NCI-H460 (cell line): ENCODE measurements around the gene MTHFD1L. TPM values are rescaled to one million over a fixed set of nuclear protein-coding genes. Genes with fewer than 3 reads are reported as not detected.
"Not testable (repeated sequence)": the region's sequence is repeated elsewhere in the genome, so short reads cannot be mapped to it uniquely, and the experiment has no call there.

Experiments used
- DNase-seq: peaks from one replicate; pipeline ENCODE4 v3.0.0-alpha.2; 2016; ENCODE audit warnings: low read depth; ENCODE audit errors: extremely low read depth
- total RNA-seq: library from RNA; depleted of rRNA; stranded (reverse); fragments of >200 nt; shearing (Covaris generic); gene quantifications from 2 replicates; pipeline ENCODE4 v1.2.3, GENCODE V29; 2014

The MTHFD1L gene
- total RNA-seq, 1 experiment from 2014 or later: 46.2 TPM

DNA sequence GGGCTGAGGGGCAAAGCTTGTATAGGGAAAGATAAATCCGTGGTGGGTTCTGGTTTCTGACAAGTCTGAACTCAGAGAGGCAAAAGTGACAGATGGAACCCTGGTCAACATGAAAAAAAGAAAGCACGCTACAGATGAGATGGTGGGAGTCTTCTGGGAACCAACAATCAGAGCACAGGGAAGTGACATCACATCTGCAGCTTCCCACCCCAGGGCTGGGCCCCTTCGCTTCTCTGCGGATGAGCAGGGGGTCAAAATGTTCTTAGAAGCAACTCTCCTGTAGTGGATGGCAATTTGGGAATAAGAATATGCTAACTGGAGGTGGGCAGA is 245.0 kb downstream of the MTHFD1L start:
- no peak for DNase-seq

DNA sequence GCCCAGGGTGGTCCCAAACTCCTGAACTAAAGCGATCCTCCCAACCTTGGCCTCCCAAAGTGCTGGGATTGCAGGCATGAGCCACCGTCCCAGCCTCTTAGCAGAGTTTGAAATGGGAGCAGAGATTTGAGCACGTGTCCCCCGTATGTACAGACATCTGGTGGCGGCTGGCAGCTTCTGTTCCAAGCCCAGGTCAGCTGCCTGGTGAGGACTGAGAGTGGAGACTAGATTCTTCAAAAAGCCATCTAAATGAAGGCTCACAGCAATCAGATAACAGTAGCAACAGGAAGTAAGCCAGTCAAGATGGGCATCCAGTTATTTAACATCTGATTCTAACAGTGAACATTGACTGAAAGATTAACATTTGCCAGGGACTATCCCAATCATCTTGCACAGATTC is 246.2 kb downstream of the MTHFD1L start:
- DNase-seq: no peak

DNA sequence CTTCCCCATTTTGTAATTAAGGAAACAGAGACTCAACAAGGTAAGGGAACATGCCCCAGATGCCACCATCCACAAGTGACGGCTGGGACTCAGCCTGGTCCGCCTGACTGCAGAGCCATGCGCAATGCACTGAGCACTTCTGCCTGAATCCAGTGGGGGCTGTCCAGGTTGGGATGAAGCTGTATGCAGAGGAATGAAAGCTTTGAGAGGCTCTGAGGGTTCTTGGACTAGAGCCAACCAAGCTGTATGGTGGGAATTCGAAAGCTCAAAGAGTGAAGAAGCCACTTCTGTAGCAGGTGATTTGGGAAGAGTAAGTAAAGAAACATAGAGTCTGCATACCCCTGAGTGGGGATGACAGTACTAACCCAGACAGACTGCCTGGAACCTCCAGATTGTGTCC is 246.6 kb downstream of the MTHFD1L start:
- no peak for DNase-seq

DNA sequence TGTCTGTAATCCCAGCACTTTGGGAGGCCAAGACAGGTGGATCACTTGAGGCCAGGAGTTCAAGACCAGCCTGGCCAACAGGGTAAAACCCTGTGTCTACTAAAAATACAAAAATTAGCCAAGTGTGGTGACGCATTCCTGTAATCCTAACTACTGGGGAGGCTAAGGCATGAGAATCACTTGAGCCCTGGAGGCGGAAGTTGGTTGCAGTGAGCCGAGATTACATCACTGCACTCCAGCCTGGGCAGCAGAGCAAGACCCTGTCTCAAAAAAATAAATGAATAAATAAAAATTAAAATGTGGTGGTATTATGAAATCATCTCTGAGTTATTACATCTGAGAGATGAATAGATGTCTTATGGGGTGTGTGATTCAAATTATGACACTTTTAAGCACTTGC is 247.4 kb downstream of the MTHFD1L start:
- not testable (repeated sequence) for DNase-seq

DNA sequence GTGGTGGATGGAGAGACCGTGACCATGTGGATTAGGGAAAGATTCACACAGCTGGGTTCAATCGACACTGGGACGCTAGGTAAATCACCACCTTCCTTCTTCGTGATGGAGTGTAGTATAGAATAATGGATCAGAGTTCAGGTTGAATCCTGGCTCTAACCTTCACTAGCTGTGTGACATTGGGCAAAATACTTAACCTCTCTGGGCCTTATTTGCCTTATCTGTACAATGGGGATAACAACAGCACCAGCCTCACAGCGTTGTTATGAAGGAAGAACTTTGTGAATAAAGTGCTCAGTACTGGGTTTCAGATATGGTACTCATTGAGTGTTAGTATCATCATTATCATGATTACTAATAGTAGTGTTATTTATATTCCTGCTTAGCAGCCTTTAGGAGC is 248.1 kb downstream of the MTHFD1L start:
- DNase-seq: no peak

DNA sequence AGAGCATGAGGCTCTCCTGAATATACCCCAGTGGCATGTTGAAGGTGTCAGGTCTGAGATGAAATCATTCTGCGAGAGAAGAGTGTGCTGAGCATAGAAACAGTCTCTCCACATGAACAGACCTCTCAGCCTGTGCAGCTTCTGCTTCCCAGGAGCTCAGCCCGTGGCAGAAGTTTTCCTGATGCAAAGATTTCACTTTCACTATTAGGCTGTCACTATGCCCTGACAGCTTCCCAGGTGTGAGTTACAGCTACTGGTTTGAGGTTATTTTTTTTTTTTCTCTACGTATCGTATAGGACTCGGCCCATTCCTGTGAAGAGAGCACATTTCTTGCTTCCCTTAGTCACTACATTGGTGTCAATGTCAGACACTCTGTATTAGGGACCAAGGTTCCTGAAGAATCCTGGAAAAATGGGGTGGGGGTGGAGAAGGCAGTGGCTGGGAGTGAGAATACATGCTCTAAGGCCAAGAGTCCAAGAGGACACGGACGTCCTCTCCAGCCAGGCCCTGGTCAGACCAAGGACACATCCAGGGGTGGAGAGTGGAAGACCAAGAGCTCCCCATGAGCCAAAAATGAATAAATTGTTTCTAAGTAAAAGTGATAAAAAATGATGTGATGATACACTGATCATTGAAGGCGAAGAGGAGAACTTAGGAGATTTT is 253.1 kb downstream of the MTHFD1L start:
- no peak for DNase-seq

DNA sequence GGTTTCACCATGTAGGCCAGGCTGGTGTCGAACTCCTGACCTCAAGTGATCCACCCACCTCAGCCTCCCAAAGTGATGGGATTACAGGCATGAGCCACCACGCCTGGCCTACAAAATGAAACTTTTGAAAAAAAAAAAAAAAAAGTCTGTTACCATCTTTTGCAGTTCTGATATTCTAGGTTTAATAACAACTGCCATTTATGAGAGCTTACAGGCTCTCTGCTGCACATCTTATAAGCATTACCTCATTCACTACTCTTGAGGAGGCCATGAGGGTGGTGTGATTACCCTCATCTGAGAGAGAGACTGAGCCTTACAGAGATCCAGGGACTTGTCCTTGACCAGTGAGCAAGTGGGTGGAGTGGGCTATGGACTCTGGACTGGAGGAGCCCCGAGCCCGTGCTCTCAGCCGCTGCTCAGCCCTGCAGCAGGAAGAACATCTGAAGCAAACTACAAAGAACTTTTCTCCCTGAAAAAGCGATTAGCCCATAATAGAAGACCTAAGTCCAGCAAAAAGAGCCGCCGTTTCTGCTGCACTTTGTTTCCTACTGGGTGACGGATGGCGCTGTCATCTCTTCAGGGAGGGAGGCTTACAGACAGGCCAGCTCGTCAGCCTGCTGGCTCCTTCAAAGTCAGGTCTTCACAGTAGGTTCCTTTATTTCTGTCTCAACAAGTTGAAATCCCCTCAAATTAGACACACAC is 254.5 kb downstream of the MTHFD1L start:
- DNase-seq: no peak

DNA sequence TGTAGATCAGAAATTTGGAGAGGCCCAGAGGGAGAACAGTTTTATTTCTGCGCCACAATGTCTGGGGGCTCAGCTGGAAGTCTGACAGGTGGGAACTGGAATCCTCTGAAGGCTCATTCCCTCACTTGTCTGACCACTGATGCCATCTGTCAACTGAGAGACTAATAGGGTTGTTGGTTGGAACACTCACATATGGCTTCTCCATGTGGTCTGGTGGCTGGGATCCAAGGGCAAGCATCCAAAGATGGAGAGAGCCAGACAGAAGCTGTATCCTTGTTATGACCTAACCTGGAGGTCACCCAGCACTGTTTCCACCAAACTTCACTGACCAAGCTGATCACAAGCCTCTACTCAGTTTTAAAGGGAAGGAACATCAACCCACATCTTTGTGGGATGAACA is 256.4 kb downstream of the MTHFD1L start:
- DNase-seq: no peak

DNA sequence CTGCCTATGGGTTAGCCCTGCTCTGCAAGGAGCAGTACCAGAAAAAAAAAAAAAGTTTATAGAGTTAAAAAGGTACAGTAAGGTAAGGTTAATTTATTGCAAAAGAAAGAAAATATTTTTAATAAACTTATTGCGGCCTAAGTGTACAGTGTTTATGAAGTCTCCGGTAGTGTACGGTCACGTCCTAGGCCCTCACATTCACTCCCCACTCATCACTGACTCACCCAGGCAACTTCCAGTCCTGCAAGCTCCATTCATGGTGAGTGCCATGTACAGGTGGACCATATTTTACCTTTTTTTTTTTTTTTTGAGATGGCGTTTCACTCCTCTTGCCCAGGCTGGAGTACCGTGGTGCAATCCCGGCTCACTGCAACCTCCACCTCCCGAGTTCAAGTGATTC is 258.1 kb downstream of the MTHFD1L start:
- DNase-seq: not testable (repeated sequence)

DNA sequence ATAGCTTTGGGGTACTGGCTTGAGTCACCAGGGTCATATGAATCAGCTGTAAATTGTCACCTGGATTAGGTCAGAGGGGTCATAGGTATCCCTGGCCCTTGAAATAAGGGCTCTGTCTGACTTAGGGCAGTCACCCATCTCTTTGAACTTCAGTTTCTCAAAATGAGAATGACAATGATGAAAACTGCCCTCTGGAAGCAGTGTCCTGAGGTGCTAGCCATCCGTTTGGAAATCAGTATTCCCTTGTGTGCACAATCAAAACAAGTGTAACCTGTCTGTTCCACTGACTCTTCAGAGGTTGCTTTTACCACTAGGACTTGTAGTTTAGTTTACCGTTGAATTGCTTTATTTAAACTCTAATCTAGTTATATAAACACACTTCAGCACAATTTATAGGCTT is 259.7 kb downstream of the MTHFD1L start:
- DNase-seq: not testable (repeated sequence)

DNA sequence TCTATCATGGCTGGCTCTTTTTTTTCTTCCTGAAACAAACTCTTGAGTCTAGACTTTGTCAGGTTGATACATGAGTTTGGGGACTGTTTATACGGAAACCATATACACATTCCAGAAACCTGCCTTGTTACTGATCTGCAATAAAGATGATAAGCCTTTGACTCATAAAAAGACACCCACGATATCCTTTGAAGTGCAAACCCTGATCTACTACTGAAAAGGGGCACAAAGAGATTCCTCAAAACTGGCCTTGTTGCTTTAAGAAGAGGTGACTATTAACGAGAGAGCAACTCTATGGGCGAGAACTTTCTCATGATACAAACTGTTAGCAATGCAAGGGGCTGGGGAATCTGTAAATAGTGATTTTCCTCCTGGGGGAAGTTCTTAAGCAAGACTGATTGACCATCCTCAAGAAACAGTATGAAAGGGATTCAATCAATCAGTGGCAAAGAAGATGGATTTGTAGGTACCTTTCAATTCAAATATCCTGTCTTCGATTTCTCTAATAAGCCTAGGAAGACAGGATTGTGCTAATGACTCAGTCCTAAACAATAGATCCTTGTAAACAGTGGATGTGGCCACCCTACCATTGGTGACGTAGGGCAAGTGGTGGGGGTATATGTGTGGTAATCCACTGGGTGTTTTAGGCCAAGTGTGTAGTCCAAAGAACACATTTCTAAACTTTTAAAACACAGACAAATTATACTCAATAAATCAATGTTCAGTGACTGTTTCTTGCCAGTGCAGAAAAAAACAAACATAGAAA is 260.3 kb downstream of the MTHFD1L start:
- not testable (repeated sequence) for DNase-seq

DNA sequence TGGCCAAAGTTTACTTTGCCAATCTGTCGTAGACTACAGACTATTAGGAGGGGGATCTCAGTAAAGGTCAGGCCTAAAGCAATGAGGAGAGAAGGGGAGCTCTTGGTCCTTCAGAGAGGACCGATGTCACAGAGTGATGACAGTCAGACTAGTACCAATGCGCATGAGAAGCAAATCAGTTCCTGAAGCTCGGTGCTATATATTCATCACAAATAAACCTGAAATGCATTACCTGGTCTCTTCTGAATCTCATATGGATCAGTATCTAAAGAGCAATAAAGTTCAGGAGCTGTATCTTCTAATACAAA is 260.9 kb downstream of the MTHFD1L start:
- not testable (repeated sequence) for DNase-seq

DNA sequence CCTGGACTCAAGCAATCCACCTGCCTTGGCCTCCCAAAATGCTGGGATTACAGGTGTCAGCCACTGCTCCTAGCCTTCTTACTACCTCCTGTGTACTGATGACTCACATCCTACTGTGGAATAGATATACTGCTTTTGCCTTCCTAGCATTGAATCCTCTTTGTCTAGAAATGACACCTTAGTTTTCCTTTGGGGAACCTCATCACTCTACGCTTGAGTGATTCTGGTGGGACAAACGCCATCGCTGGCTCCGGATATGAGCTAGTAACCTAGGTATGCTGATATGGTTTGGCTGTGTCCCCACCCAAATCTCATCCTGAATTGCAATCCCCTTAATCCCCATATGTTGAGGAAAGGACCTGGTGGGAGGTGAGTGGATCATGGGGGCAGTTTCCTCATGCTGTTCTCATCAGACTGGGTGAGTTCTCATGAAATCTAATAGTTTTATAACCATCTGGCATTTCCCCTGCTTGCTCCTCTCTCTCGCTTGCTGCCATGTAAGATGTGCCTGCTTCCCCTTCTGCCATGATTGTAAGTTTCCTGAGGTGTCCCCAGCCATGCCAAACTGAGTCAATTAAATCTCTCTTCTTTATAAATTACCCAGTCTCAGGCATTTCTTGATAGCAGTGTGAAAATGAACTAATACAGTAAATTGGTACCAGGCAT is 261.8 kb downstream of the MTHFD1L start:
- DNase-seq: not testable (repeated sequence)

DNA sequence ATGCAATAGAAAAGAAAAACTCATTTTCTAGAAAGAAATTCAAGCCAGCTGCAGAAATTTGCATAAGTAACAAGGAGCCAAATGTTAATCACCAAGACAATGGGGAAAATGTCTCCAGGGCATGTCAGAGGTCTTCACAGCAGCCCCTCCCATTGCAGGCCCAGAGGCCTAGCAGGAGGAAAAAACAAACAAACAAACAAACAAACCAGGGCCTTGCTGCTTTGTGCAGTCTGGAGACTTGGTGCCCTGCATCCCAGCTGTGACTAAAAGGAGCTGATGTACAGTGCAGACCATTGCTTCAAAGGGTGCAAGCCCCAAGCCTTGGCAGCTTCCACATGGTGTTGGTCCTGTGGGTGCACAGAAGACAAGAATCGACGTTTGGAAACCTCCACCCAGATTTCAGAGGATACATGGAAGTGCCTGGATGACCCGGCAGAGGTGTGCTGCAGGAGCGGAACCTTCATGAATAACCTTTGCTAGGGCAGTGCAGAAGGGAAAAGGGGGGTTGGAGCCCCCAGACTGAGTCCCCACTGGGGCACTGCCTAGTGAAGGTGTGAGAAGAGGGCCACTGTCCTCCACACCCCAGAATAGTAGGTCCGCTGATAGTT is 263.4 kb downstream of the MTHFD1L start:
- no peak for DNase-seq

DNA sequence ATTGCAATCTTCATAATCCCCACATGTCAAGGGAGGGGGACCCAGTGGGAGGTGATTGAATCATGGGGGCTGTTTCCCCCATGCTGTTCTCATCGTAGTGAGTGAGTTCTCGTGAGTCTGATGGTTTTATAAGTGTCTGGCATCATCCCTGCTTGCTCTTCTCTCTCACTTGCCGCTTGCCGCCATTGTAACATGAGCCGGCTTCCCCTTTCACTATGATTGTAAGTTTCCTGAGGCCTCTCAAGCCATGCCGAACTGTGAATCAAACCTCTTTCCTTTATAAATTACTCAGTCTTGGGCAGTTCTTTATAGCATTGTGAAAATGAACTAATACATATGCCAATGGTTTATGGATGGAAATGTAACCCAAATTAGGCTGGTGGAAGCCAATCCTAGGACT is 264.8 kb downstream of the MTHFD1L start:
- DNase-seq: no peak

DNA sequence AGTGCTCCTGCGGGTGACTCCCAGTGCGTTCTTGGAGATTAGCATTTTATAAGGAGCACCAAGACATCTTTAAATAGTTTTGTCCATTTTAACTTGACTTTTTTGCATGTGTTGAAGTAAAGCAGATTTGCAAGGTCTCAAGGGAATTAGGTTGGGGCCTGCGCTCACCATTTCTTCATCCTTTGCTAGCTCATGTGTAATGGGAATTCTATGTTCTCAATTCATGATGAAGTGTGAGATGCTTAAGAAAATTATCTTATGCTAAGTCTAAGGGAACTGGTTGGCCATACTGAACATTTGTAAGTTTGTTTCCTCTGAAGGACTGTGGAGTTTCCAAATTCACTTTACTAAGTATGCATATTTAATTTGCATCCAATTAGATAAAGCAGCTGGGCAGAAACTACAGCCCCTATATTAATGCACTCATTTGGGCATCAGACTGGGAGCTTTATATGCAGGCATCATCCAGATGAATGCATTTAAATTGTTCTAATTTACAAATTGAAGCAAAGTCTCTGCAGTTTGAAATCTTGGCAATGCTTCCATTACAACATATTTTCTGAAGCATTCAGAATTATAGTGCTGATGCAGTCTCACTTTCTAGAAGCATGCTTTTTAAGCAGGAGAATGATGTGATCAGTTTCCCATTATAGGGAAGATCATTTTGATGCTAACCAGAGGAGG is 266.0 kb downstream of the MTHFD1L start:
- no peak for DNase-seq

DNA sequence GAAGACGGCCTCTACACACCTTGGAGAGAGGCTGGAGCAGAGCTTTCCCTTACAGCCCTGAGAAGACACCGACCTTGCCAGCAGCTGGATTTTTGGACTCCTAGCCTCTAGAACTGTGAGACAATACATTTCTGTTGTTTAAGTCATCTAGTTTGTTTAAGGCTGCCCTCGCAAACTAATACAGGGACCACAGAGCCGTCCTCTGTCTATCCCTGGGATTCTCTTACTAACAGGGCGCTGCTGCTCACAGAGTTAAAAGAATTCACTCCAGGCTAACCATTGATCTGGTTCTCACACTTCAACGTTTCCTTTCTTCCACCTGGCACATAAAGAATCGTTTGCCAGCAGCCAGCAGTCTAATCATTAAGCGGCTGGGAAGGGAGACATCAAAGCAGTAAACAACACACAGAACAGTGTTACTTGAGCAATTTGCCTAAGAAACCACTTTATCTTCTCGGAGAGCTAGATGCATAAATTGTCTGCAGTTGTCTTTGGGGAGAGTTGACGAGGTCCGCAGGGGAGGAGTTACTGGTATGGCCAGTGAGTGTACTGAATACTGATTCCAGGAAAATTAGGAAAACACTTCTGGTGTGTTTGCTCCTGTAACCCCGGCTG is 270.7 kb downstream of the MTHFD1L start:
- DNase-seq: no peak

DNA sequence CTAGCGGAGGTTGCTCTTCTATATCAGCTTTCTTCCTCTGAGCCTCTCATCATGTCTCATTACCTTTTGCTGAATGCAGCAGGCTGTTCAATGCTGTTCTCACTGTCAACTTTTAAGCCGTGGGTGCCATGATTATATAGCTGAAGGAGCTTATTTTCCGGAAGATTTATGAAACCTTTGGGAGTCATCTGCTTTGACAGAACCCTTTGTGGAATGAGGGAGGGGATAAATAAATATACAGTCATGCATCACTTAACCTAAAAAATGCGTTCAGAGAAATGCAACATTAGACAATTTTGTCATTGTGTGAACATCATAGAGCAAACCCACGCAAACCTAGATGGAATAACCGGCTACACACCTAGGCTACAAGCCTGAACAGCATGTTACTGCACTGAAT is 272.0 kb downstream of the MTHFD1L start:
- no peak for DNase-seq

DNA sequence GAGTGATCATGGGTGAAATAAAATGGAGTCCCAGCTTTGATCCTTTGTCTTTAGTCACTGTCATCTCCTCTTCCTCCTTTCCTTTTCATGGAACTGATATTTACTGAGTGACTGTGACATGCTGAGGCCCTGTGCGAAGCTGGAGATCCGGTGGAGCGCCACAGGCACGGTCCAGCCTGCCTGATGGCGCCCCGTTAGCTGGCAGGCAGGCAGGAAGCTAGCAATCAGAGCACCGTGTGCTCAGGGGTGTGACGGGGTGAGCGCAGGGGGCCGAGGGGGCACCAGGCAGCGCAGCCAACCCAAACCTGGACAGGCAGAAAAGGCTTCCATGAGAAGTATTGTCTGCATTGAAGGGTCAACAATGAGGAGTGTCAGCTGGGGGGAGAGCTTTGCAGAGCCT is 274.0 kb downstream of the MTHFD1L start:
- DNase-seq: no peak

DNA sequence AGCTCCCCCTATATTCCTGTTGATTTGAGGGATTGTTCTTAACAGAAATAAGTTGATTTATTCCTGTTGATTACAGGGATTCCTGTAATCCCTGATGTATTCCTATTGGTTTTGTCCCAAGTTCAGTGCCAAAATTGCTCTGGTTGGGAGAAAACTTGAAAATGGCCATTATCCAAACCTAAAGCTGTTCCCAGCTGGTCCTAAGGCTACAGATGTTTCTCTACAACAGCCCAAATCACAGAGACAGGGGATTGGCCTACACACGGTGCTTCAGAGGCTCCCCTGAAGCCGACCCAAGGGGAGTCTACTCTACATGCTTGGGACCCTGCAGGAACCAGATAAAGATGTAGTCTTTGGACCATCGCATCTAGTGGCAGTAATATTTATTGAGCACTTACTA is 275.3 kb downstream of the MTHFD1L start:
- no peak for DNase-seq
